Mesendoderm (in vitro differentiated cells): ENCODE measurements around the gene ANKLE1.

ENCODE experiments used
- DNase-seq: peaks from one replicate; pipeline ENCODE4 v3.0.0; 2013
- H2AK5ac ChIP-seq: 2 replicates; pipeline ENCODE4 v1.6.1; 2013; ENCODE audit warnings: low read length, inconsistent platforms
- H2BK120ac ChIP-seq: 2 replicates; pipeline ENCODE4 v1.6.1; 2013; ENCODE audit warnings: low read depth, mild to moderate bottlenecking, low read length, moderate library complexity, mixed read lengths
- H2BK15ac ChIP-seq: replicated peaks from 2 replicates; pipeline ENCODE4 v1.6.1; 2013; ENCODE audit warnings: low read depth, mild to moderate bottlenecking, moderate library complexity
- H2BK5ac ChIP-seq: 2 replicates; pipeline ENCODE4 v1.6.1; 2013; ENCODE audit warnings: low read length, inconsistent platforms
- H3K18ac ChIP-seq: 2 replicates; pipeline ENCODE4 v1.6.1; 2013; ENCODE audit warnings: mild to moderate bottlenecking, low read length, mixed read lengths
- H3K23ac ChIP-seq: one replicate; pipeline ENCODE4 v1.6.1; 2013; ENCODE audit warnings: low read length
- H3K27ac ChIP-seq: 2 replicates; pipeline ENCODE4 v1.5.1; 2013; ENCODE audit warnings: low read depth, mild to moderate bottlenecking, inconsistent platforms, low read length, moderate library complexity
- H3K27me3 ChIP-seq: 2 replicates; pipeline ENCODE4 v1.6.1; 2013; ENCODE audit warnings: low read length, control low read depth, mild to moderate bottlenecking, inconsistent platforms; ENCODE audit not compliant: insufficient read depth, poor library complexity
- H3K36me3 ChIP-seq: 2 replicates; pipeline ENCODE4 v1.6.1; 2013; ENCODE audit warnings: low read length, inconsistent platforms; ENCODE audit not compliant: control insufficient read depth, insufficient read depth
- H3K4ac ChIP-seq: one replicate; pipeline ENCODE4 v1.6.1; 2013; ENCODE audit warnings: low read depth, mild to moderate bottlenecking, low read length, moderate library complexity
- H3K4me1 ChIP-seq: 2 replicates; pipeline ENCODE4 v1.6.1; 2013; ENCODE audit warnings: low read depth, low read length, inconsistent platforms; ENCODE audit not compliant: control insufficient read depth
- H3K4me2 ChIP-seq: 2 replicates; pipeline ENCODE4 v1.6.1; 2013; ENCODE audit warnings: low read length
- H3K4me3 ChIP-seq: 2 replicates; pipeline ENCODE4 v1.5.1; 2013; ENCODE audit warnings: mild to moderate bottlenecking, low read length
- H3K56ac ChIP-seq: one replicate; pipeline ENCODE4 v1.6.1; 2013; ENCODE audit warnings: low read length
- H3K79me1 ChIP-seq: 2 replicates; pipeline ENCODE4 v1.6.1; 2013; ENCODE audit warnings: low read length, inconsistent platforms
- H3K79me2 ChIP-seq: 2 replicates; pipeline ENCODE4 v1.6.1; 2013; ENCODE audit warnings: mild to moderate bottlenecking, low read length; ENCODE audit not compliant: control insufficient read depth, insufficient read depth
- H3K9ac ChIP-seq: 2 replicates; pipeline ENCODE4 v1.6.1; 2013; ENCODE audit warnings: low read length, inconsistent platforms
- H4K5ac ChIP-seq: one replicate; pipeline ENCODE4 v1.6.1; 2013; ENCODE audit warnings: low read length
- H4K8ac ChIP-seq: one replicate; pipeline ENCODE4 v1.6.1; 2013; ENCODE audit warnings: low read depth, mild to moderate bottlenecking, control low read depth, low read length, moderate library complexity
- WGBS: extraction: QIAGEN DNeasy Blood & Tissue Kit; methylation state at CpG from one replicate; pipeline ENCODE4 v1.1.7; 2013; ENCODE audit warnings: low lambda C conversion rate, missing lambda C conversion rate; ENCODE audit not compliant: insufficient coverage; ENCODE audit errors: extremely low coverage; 5-methylcytosine and 5-hydroxymethylcytosine counted together

Gene ANKLE1

GRCh38 chr19:17235971-17236777 lies 45.5 kb upstream of the ANKLE1 start:
- peak overlapping the region; percentile 90 for H2AK5ac ChIP-seq
- peak; percentile 83 for DNase-seq
- H3K79me2 ChIP-seq: peaks cover 28% of the 10 kb centered on the region
- H3K4ac ChIP-seq: peak overlapping the region; percentile 88
- H4K5ac ChIP-seq: no peak overlapping the region
- peak overlapping the region; percentile 97 for H3K27ac ChIP-seq
- no peaks in the 10 kb centered on the region for H3K27me3 ChIP-seq
- H3K79me1 ChIP-seq: peaks cover 22% of the 10 kb centered on the region
- peak overlapping the region; percentile 95 for H3K9ac ChIP-seq
- H3K4me2 ChIP-seq: peak overlapping the region; percentile 99
- H2BK5ac ChIP-seq: peak overlapping the region; percentile 85
- peak overlapping the region; percentile 37 for H2BK120ac ChIP-seq
- peaks cover 6% of the 10 kb centered on the region for H3K4me1 ChIP-seq
- no peak overlapping the region for H4K8ac ChIP-seq
- peak overlapping the region; percentile 80 for H3K4me3 ChIP-seq
- H3K56ac ChIP-seq: peak overlapping the region; percentile 97
- peaks cover 10% of the 10 kb centered on the region for H3K36me3 ChIP-seq
- no CpG with 5 or more reads among the region's 27 CpGs for WGBS
- no peak overlapping the region for H2BK15ac ChIP-seq
- H3K18ac ChIP-seq: peak overlapping the region; percentile 94
- peak overlapping the region; percentile 98 for H3K23ac ChIP-seq

GRCh38 chr19:17236811-17237543 lies 44.7 kb upstream of the ANKLE1 start:
- Histone ChIP-seq H3K4me2 (no peak overlapping the region), H3K18ac (peak overlapping the region; percentile 77), H3K4ac (peak overlapping the region; percentile 63), H3K9ac (no peak overlapping the region), H2AK5ac (peak overlapping the region; percentile 90), H3K23ac (no peak overlapping the region), H2BK120ac (peak overlapping the region; percentile 37), H4K5ac (no peak overlapping the region), H2BK15ac (no peak overlapping the region), H3K27ac (peak overlapping the region; percentile 74), H3K27me3 (no peaks in the 10 kb centered on the region), H3K36me3 (peaks cover 7% of the 10 kb centered on the region), H4K8ac (no peak overlapping the region), H3K56ac (peak overlapping the region; percentile 76), H3K79me1 (peaks cover 23% of the 10 kb centered on the region), H3K4me1 (peaks cover 6% of the 10 kb centered on the region), H3K4me3 (no peak overlapping the region), H2BK5ac (no peak overlapping the region), H3K79me2 (peaks cover 31% of the 10 kb centered on the region)
- DNase-seq: no peak
- no CpG with 5 or more reads among the region's 18 CpGs for WGBS

GRCh38 chr19:17237747-17238706 lies 43.7 kb upstream of the ANKLE1 start:
- Histone ChIP-seq H3K56ac (no peak overlapping the region), H3K79me2 (peaks cover 38% of the 10 kb centered on the region), H3K27ac (no peak overlapping the region), H4K5ac (no peak overlapping the region), H3K27me3 (no peaks in the 10 kb centered on the region), H3K23ac (no peak overlapping the region), H3K9ac (no peak overlapping the region), H3K36me3 (peaks cover 2% of the 10 kb centered on the region), H3K18ac (no peak overlapping the region), H3K79me1 (peaks cover 20% of the 10 kb centered on the region), H3K4me2 (no peak overlapping the region), H3K4me1 (peaks cover 6% of the 10 kb centered on the region), H2AK5ac (no peak overlapping the region), H2BK120ac (no peak overlapping the region), H2BK15ac (no peak overlapping the region), H2BK5ac (no peak overlapping the region), H3K4me3 (no peak overlapping the region), H3K4ac (no peak overlapping the region), H4K8ac (no peak overlapping the region)
- DNase-seq: no peak
- WGBS: no CpG with 5 or more reads among the region's 13 CpGs

- H3K27ac ChIP-seq: no peak overlapping the region
- H3K4me3 ChIP-seq: no peak overlapping the region
- no peak overlapping the region for H2BK120ac ChIP-seq
- H3K4ac ChIP-seq: no peak overlapping the region
- H3K79me2 ChIP-seq: peaks cover 44% of the 10 kb centered on the region
- H3K23ac ChIP-seq: no peak overlapping the region
- no peak overlapping the region for H3K56ac ChIP-seq
- no peak overlapping the region for H2BK15ac ChIP-seq
- peaks cover 2% of the 10 kb centered on the region for H3K36me3 ChIP-seq
- H4K8ac ChIP-seq: no peak overlapping the region
- H3K4me2 ChIP-seq: no peak overlapping the region
- H2BK5ac ChIP-seq: no peak overlapping the region
- H3K79me1 ChIP-seq: peaks cover 12% of the 10 kb centered on the region
- no peaks in the 10 kb centered on the region for H3K27me3 ChIP-seq
- H4K5ac ChIP-seq: no peak overlapping the region
- no CpG with 5 or more reads among the region's 24 CpGs for WGBS
- no peak for DNase-seq
- no peak overlapping the region for H2AK5ac ChIP-seq
- no peak overlapping the region for H3K9ac ChIP-seq
- peaks cover 3% of the 10 kb centered on the region for H3K4me1 ChIP-seq
- H3K18ac ChIP-seq: no peak overlapping the region
Observed at GRCh38 chr19:17240062-17240752, 41.5 kb upstream of the ANKLE1 start.

DNA sequence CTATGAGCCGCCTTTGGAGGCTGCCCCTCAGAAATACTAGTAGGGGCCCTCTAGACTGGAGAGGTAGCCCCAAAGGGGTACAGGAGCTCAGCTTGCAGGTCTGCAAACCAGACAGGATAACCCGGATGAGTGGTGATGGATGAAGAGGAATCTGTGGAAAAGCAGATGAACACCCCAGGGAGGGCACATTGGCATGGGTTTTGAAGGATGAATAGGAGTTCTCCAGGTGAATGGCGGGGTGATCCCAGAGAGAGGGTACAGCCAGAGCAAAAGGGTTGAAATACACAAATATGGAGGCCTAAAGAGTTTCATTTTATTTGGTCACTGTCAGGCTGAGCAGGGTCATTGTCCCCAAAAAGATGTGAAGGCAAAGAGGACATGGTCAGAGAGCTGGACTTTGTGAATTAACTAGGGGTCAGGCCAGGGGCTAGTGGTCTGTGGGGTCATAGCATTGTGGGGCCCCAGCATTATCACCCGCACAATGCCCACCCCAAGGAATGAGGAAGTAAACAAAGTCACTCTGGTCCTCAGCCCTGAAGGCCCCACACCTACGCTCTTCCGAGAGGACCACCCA lies 40.8 kb upstream of the ANKLE1 start:
- H3K27me3 ChIP-seq: no peaks in the 10 kb centered on the region
- H3K27ac ChIP-seq: no peak overlapping the region
- H4K8ac ChIP-seq: no peak overlapping the region
- H3K4me2 ChIP-seq: no peak overlapping the region
- peaks cover 42% of the 10 kb centered on the region for H3K79me2 ChIP-seq
- H3K18ac ChIP-seq: no peak overlapping the region
- no peak overlapping the region for H2BK5ac ChIP-seq
- no peak overlapping the region for H2AK5ac ChIP-seq
- H3K9ac ChIP-seq: no peak overlapping the region
- H2BK15ac ChIP-seq: no peak overlapping the region
- H3K56ac ChIP-seq: no peak overlapping the region
- H3K36me3 ChIP-seq: peaks cover 2% of the 10 kb centered on the region
- H3K4me1 ChIP-seq: peaks cover 3% of the 10 kb centered on the region
- H2BK120ac ChIP-seq: no peak overlapping the region
- no peak overlapping the region for H3K4ac ChIP-seq
- H3K4me3 ChIP-seq: no peak overlapping the region
- H4K5ac ChIP-seq: no peak overlapping the region
- no CpG with 5 or more reads among the region's 6 CpGs for WGBS
- peak overlapping the region; percentile 24 for H3K23ac ChIP-seq
- H3K79me1 ChIP-seq: peaks cover 12% of the 10 kb centered on the region
- no peak for DNase-seq
